Measurements from ENCODE around the gene CHST8. TPM values are rescaled to one million over a fixed set of nuclear protein-coding genes. Genes with fewer than 3 reads are reported as not detected.

Gene CHST8
- total RNA-seq, 1 donor from 2014 or later = 0.35 TPM

GRCh38 chr19:33653684-33654083 is 31.9 kb downstream of the CHST8 start:
- Mint-ChIP-seq H3K4me3 (ENCODE audit: unreplicated experiment) (no peak overlapping the region), H3K27ac (ENCODE audit: unreplicated experiment) (no peak overlapping the region), H3K36me3 (ENCODE audit: low read depth) (no peaks in the 10 kb centered on the region), H3K27me3 (ENCODE audit: low read depth) (peaks cover 3% of the 10 kb centered on the region), H3K9me3 (ENCODE audit: low read depth) (peaks cover 11% of the 10 kb centered on the region), H3K4me1 (ENCODE audit: low read depth) (no peaks in the 10 kb centered on the region)
- no peak for DNase-seq (ENCODE audit: low spot score)
- TF ChIP-seq CTCF (IDR thresholded peaks at IDR 0.05) = no peak

DNA sequence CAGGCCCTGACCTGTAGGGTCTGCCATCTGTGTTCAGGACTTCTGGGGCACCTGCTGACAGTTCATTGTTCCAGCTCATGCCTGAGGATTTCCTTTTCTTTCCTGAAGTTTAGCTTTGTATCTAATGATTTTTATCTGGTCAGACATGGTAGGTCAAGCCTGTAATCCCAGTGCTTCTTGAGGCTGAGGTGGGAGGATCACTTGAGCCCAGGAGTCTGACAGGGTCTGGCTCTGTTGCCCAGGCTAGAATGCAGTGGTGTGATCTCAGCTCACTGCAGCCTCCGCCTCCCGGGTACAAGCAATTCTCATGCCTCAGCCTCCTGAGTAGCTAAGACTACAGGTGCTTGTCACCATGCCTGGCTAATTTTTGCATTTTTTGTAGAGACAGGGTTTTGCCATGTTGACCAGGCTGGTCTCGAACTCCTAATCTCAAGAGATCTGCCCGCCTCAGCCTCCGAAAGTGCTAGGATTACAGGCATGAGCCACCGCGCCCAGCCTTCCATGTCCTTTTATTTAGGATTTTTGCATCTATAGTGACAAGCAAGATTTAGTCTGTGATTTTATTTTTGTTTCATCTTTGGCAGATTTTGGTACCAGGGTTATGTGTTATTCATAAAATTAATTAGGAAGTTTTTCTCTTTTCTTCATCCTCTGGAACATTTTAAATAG is 33.2 kb downstream of the CHST8 start:
- no peak overlapping the region for H3K4me3 Mint-ChIP-seq (ENCODE audit: unreplicated experiment)
- H3K27me3 Mint-ChIP-seq (ENCODE audit: low read depth) = peaks cover 3% of the 10 kb centered on the region
- no peak overlapping the region for H3K27ac Mint-ChIP-seq (ENCODE audit: unreplicated experiment)
- no peaks in the 10 kb centered on the region for H3K4me1 Mint-ChIP-seq (ENCODE audit: low read depth)
- TF ChIP-seq CTCF (IDR thresholded peaks at IDR 0.05) = no peak
- H3K9me3 Mint-ChIP-seq (ENCODE audit: low read depth) = peaks cover 11% of the 10 kb centered on the region
- H3K36me3 Mint-ChIP-seq (ENCODE audit: low read depth) = no peaks in the 10 kb centered on the region
- peak; percentile 28 for DNase-seq (ENCODE audit: low spot score)

DNA sequence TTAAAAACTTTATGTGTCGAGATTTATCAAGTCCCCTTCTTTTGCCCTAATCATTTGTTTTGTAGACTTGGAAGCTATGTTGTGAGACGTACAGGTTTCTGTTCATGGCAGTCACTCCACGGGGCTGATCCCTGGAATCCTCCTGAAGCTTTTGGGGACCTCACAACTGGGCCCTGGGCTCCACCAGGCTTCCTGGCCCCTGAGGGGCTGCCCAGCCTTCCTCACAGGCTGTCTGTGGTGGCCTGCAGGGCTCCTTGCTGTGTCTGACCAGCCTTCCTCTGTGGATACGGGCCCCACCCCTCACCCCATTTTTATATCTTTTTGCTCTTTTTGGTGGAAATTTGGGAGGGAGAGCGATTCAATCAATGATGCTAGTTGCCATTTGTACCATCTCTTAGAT is 38.1 kb downstream of the CHST8 start:
- Mint-ChIP-seq H3K9me3 (ENCODE audit: low read depth) (no peaks in the 10 kb centered on the region), H3K27ac (ENCODE audit: unreplicated experiment) (no peak overlapping the region), H3K4me1 (ENCODE audit: low read depth) (no peaks in the 10 kb centered on the region), H3K36me3 (ENCODE audit: low read depth) (no peaks in the 10 kb centered on the region), H3K27me3 (ENCODE audit: low read depth) (peaks cover 4% of the 10 kb centered on the region), H3K4me3 (ENCODE audit: unreplicated experiment) (no peak overlapping the region)
- no peak for TF ChIP-seq CTCF (IDR thresholded peaks at IDR 0.05)
- DNase-seq (ENCODE audit: low spot score) = no peak

- H3K4me3 Mint-ChIP-seq (ENCODE audit: unreplicated experiment) = no peak overlapping the region
- TF ChIP-seq CTCF (IDR thresholded peaks at IDR 0.05) = no peak
- H3K36me3 Mint-ChIP-seq (ENCODE audit: low read depth) = no peaks in the 10 kb centered on the region
- no peaks in the 10 kb centered on the region for H3K4me1 Mint-ChIP-seq (ENCODE audit: low read depth)
- no peaks in the 10 kb centered on the region for H3K9me3 Mint-ChIP-seq (ENCODE audit: low read depth)
- no peak overlapping the region for H3K27ac Mint-ChIP-seq (ENCODE audit: unreplicated experiment)
- peaks cover 4% of the 10 kb centered on the region for H3K27me3 Mint-ChIP-seq (ENCODE audit: low read depth)
- no peak for DNase-seq (ENCODE audit: low spot score)
Measured at GRCh38 chr19:33660410-33661124, 38.8 kb downstream of the CHST8 start.

DNA sequence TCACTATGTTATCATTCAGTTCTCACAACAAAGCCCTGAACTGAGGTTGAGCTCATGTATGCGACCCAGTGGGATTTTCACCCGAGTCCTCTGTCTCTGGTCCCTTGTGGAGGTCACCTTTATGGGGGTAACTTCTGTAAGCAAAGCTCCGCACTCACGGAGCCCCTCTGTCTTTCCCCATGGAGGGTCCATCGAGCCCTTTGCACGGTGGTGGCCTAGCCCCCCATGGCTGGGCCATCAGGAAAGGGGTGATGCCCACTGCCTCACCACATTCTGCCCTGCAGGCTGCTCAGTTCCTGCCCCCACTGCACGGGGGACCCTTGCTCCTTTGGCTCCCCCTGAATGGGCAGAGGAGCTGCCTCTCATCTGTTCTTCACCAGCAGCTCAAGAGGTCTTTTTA is 39.6 kb downstream of the CHST8 start:
- H3K36me3 Mint-ChIP-seq (ENCODE audit: low read depth) = no peaks in the 10 kb centered on the region
- no peak overlapping the region for H3K4me3 Mint-ChIP-seq (ENCODE audit: unreplicated experiment)
- H3K9me3 Mint-ChIP-seq (ENCODE audit: low read depth) = no peaks in the 10 kb centered on the region
- H3K27ac Mint-ChIP-seq (ENCODE audit: unreplicated experiment) = no peak overlapping the region
- no peak for DNase-seq (ENCODE audit: low spot score)
- no peak for TF ChIP-seq CTCF (IDR thresholded peaks at IDR 0.05)
- no peaks in the 10 kb centered on the region for H3K4me1 Mint-ChIP-seq (ENCODE audit: low read depth)
- peaks cover 4% of the 10 kb centered on the region for H3K27me3 Mint-ChIP-seq (ENCODE audit: low read depth)
